A673 (cell line): Measurements from ENCODE around the gene SLC6A2. TPM values are rescaled to one million over a fixed set of nuclear protein-coding genes. Genes with fewer than 3 reads are reported as not detected.

ENCODE experiments used
- BruUV-seq: library from RNA; stranded (reverse); fragments of 400-500 nt; replicated peaks from 2 replicates; lab custom pipeline; 2021; lab: Mats Ljungman, UMichigan
- CTCF ChIA-PET: fragments of 300-600 bp; sonication (Branson Sonifier 250); formaldehyde crosslinking; loops from one replicate; lab custom pipeline; 2022; ENCODE audit warnings: antibody characterized with exemption; lab: Charles Lee
- POLR2A ChIA-PET: fragments of 300-600 bp; sonication (Branson Sonifier 250); formaldehyde crosslinking; loops from one replicate; lab custom pipeline; 2022; ENCODE audit warnings: antibody characterized with exemption; ENCODE audit not compliant: low non-redundant PET; lab: Charles Lee
- DNase-seq: peaks from one replicate; pipeline ENCODE4 v3.0.0-alpha.2; 2015; ENCODE audit warnings: low spot score
- H3K27ac ChIP-seq: fragments of 200-600 bp; sonication (generic); 2 replicates; pipeline ENCODE4 v1.5.1; 2016; ENCODE audit warnings: mixed run types, low read depth, mild to moderate bottlenecking, mixed read lengths, antibody characterized with exemption, low read length; ENCODE audit not compliant: poor library complexity, severe bottlenecking
- H3K27me3 ChIP-seq: fragments of 200-600 bp; sonication (generic); replicated peaks from 2 replicates; pipeline ENCODE4 v1.6.1; 2017; ENCODE audit warnings: mixed run types, low read depth, mild to moderate bottlenecking, mixed read lengths, antibody characterized with exemption, low read length; ENCODE audit not compliant: insufficient read depth, poor library complexity
- H3K36me3 ChIP-seq: fragments of 200-600 bp; sonication (generic); 2 replicates; pipeline ENCODE4 v1.6.1; 2016; ENCODE audit warnings: mixed run types, mild to moderate bottlenecking, mixed read lengths, antibody characterized with exemption, low read length; ENCODE audit not compliant: insufficient read depth, poor library complexity, severe bottlenecking
- H3K4me1 ChIP-seq: fragments of 200-600 bp; sonication (generic); 2 replicates; pipeline ENCODE4 v1.6.1; 2017; ENCODE audit warnings: mixed run types, mild to moderate bottlenecking, mixed read lengths, antibody characterized with exemption, low read length; ENCODE audit not compliant: insufficient read depth, poor library complexity, severe bottlenecking
- H3K4me3 ChIP-seq: fragments of 200-600 bp; sonication (generic); 2 replicates; pipeline ENCODE4 v1.5.1; 2016; ENCODE audit warnings: low read depth, mixed run types, mild to moderate bottlenecking, mixed read lengths, low read length; ENCODE audit not compliant: poor library complexity, severe bottlenecking
- H3K9me3 ChIP-seq: fragments of 200-600 bp; sonication (generic); 2 replicates; pipeline ENCODE4 v1.6.1; 2016; ENCODE audit warnings: mixed run types, low read depth, mild to moderate bottlenecking, mixed read lengths, antibody characterized with exemption, low read length; ENCODE audit not compliant: poor library complexity, severe bottlenecking
- EZH2 ChIP-seq: fragments of 200-600 bp; sonication (generic); IDR thresholded peaks from 2 replicates; pipeline ENCODE4 v1.6.1; 2017; ENCODE audit warnings: borderline replicate concordance, low read depth, mild to moderate bottlenecking, mixed read lengths, antibody characterized with exemption, low read length; ENCODE audit not compliant: poor library complexity, severe bottlenecking
- intact Hi-C: fragments of 100-400 bp; cut with micrococcal nuclease; formaldehyde crosslinking; loops from one replicate; pipeline ENCODE4 v1.10.0; 2022; ENCODE audit not compliant: unreplicated experiment
- total RNA-seq: library from RNA; stranded (reverse); gene quantifications from 2 replicates; pipeline ENCODE4 v1.2.3, GENCODE V29; 2021
- TF ChIP-seq, protein P1 (sequence below): fragments of 300-800, 200-600 bp; sonication (generic); conservative IDR thresholded peaks from 2 replicates; pipeline ENCODE4 v1.5.1; 2017; ENCODE audit warnings: low read depth, mild to moderate bottlenecking, antibody characterized with exemption, low read length, moderate library complexity, mixed read lengths

SLC6A2 gene
- total RNA-seq, 1 experiment from 2014 or later: not detected

DNA sequence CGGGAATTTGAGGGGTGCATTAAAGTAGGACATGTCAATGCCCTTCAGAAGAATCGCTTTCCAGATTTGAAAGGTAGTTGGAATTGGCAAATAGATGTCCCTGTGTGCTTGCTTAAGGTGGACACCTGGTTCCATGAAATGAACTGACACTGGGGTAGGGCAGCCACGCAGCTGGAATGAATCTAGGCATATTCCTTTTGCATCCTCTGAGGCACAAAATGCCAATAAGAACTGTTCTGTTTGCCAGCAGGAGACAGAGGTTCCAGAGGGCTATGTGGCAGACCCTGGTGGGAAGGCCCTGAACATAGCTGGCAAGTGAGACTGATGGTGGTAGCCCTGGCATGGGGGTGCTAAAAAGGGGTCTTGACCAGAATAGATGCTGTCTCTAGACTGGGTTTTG lies 61.5 kb downstream of the SLC6A2 start:
- no TSS peak for BruUV-seq
- ChIA-PET POLR2A (no interaction called here), CTCF (no interaction called here)
- TF ChIP-seq, protein P1, sequence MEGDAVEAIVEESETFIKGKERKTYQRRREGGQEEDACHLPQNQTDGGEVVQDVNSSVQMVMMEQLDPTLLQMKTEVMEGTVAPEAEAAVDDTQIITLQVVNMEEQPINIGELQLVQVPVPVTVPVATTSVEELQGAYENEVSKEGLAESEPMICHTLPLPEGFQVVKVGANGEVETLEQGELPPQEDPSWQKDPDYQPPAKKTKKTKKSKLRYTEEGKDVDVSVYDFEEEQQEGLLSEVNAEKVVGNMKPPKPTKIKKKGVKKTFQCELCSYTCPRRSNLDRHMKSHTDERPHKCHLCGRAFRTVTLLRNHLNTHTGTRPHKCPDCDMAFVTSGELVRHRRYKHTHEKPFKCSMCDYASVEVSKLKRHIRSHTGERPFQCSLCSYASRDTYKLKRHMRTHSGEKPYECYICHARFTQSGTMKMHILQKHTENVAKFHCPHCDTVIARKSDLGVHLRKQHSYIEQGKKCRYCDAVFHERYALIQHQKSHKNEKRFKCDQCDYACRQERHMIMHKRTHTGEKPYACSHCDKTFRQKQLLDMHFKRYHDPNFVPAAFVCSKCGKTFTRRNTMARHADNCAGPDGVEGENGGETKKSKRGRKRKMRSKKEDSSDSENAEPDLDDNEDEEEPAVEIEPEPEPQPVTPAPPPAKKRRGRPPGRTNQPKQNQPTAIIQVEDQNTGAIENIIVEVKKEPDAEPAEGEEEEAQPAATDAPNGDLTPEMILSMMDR: no peak
- no peak for TF ChIP-seq EZH2
- Histone ChIP-seq H3K27me3 (no peaks in the 10 kb centered on the region), H3K4me1 (no peaks in the 10 kb centered on the region), H3K9me3 (no peaks in the 10 kb centered on the region), H3K36me3 (no peaks in the 10 kb centered on the region), H3K27ac (no peak overlapping the region), H3K4me3 (no peak overlapping the region)
- intact Hi-C loops: no loop called here
- DNase-seq: no peak

DNA sequence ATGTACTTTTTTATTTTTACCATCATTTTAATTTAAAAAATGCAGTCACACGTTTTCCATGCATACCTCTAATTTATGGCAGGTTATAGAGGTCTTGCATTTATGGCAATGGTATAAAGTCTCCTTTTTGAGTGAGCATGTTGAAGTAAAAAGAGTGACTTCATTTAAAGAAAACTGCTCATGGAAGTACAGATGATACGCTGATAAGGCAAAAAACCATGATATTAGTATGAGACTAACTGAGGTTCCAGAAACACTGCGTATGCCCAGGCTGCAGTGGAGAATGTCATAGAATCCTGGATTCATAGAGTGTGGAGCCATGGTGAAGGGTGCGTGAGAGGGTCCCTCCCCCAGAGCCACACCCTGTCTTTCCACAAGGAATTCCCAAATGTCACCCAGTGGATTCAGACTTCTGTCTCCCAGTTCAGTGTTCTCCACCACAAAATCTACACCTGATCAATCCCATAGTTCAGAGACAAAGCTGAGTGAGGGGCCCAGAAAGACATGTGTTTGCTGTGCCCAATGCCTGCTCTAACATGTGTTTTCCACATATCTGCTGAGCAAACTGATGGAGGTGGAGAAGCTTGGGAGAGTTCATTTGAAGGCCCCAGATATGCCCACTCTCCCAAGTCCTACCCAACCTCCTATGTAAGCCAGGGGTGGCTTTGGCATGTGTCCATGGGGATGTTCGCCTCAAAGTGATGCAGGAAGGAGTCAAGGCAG lies 69.4 kb downstream of the SLC6A2 start:
- CTCF ChIA-PET: no interaction called here
- TF ChIP-seq, protein P1: no peak
- TF ChIP-seq EZH2: no peak

DNA sequence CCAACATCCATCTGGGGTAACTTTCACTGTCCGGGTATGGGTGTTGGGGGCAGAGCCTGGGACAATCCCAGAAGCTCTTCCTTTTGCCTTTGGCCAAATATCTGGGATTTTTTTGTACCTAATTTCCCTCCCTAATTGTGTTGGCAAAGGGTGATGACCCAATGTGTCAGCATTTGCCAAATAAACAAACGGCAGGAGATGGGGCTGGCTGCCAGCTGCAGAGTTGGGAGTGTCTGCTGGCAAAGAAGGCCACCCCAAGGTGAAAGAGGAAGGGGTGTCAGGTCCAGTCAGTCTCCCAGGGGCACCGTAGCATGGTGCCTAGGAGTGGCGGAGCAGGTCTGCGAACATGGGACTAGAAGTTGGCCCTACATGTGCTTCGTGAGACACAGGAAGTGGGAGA lies 73.0 kb downstream of the SLC6A2 start:
- DNase-seq: no peak
- POLR2A ChIA-PET: no interaction called here
- no peaks in the 10 kb centered on the region for H3K27me3 ChIP-seq

More for the DNA sequence above, 69.4 kb downstream of the SLC6A2 start:
- no peaks in the 10 kb centered on the region for H3K9me3 ChIP-seq
- no peak for DNase-seq
- POLR2A ChIA-PET: no interaction called here
- intact Hi-C loops: no loop called here
- no peak overlapping the region for H3K27ac ChIP-seq
- no peaks in the 10 kb centered on the region for H3K4me1 ChIP-seq
- no peaks in the 10 kb centered on the region for H3K36me3 ChIP-seq
- no peak overlapping the region for H3K4me3 ChIP-seq
- no peaks in the 10 kb centered on the region for H3K27me3 ChIP-seq
- no TSS peak for BruUV-seq

More for the DNA sequence above, 73.0 kb downstream of the SLC6A2 start:
- H3K27ac ChIP-seq: no peak overlapping the region
- no peaks in the 10 kb centered on the region for H3K4me1 ChIP-seq
- no peaks in the 10 kb centered on the region for H3K9me3 ChIP-seq
- CTCF ChIA-PET: no interaction called here
- BruUV-seq: no TSS peak
- no peak overlapping the region for H3K4me3 ChIP-seq
- TF ChIP-seq EZH2: no peak
- TF ChIP-seq, protein P1: no peak
- no peaks in the 10 kb centered on the region for H3K36me3 ChIP-seq
- intact Hi-C loops: no loop called here
